ENCODE data around the gene EMX1. TPM values are rescaled to one million over a fixed set of nuclear protein-coding genes. Genes with fewer than 3 reads are reported as not detected.

Gene EMX1
- total RNA-seq, 2 experiments from 2014 or later: not detected

DNA sequence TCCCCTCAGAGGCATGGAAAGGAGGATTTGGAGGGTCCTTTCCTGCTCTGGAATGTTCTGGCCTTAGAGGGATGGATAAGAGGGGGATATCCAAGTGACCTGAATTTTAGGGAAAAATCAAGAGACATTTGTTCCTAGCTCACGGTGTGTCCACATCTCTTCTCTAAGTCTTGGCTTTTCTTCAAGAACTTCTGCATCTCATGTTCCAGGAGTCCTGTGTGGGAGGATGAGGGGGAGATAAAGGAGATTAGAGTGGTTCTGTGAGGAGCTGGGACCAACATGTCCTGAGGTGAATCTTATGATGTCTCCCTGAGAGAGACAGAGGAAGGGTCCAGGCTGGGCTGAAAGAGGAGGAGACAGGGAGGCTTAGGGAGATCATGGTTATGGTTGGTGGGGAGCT lies 11.7 kb downstream of the EMX1 start:
- CTCF ChIA-PET: interaction anchor here (4.1 to 4.7 kb wide), 2 partner anchors 35 to 45 kb away, joined by 23 to 34 read pairs; no protein-coding TSS in a partner anchor
- POLR2A ChIA-PET: no interaction called here
- Mint-ChIP-seq H3K27ac (no peak overlapping the region), H3K4me3 (no peak overlapping the region), H3K9me3 (ENCODE audit: insufficient read depth) (no peaks in the 10 kb centered on the region), H3K27me3 (ENCODE audit: low read depth) (peaks cover 11% of the 10 kb centered on the region), H3K4me1 (ENCODE audit: low read depth) (peaks cover 30% of the 10 kb centered on the region), H3K36me3 (ENCODE audit: low read depth) (no peaks in the 10 kb centered on the region)
- no peak for ATAC-seq
- DNase-seq: no peak

DNA sequence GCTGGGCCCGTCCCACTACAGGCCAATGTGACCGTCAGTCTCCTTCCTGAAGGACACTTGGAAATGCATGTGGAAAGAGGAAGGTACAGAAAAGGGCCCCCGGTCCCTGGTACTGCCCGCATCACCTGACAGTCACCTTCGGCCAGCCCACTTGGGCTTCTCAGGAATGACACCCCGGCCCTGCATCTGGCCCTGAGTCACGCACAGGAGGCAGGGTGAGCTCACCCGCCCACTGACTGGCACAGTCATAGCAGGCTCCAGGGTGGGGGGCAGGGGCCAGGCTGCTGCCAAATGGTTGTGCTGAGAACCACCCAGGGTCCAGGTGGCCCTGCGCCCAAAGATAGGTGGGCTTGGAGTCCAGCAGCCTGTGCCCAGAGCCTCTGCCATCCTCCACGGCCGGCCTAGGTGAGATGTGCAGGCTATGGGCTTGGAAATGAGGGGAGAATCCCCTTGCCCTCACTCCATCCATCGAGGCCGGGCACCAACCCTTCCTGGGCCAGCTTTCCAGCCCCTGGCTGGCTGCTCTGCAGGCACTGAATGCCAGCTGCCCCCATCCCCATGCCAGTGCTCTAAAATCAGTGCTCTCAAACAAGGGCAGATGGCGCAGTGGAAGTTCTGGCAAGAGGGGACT lies 14.1 kb downstream of the EMX1 start:
- H3K4me1 Mint-ChIP-seq (ENCODE audit: low read depth): peaks cover 35% of the 10 kb centered on the region
- H3K36me3 Mint-ChIP-seq (ENCODE audit: low read depth): no peaks in the 10 kb centered on the region
- DNase-seq (no peak), ATAC-seq (no peak)
- CTCF ChIA-PET: interaction anchor here (1.2 to 2.1 kb wide), 3 partner anchors 39 to 44 kb away, joined by 3 to 5 read pairs (median 5); partner anchors contain the start of gene SPR
- no peaks in the 10 kb centered on the region for H3K9me3 Mint-ChIP-seq (ENCODE audit: insufficient read depth)
- H3K4me3 Mint-ChIP-seq: no peak overlapping the region
- H3K27ac Mint-ChIP-seq: no peak overlapping the region
- H3K27me3 Mint-ChIP-seq (ENCODE audit: low read depth): peaks cover 15% of the 10 kb centered on the region
- POLR2A ChIA-PET: interaction anchor here (0.6 kb wide), 1 partner anchor 42 kb away, joined by 3 read pairs; no protein-coding TSS in a partner anchor

DNA sequence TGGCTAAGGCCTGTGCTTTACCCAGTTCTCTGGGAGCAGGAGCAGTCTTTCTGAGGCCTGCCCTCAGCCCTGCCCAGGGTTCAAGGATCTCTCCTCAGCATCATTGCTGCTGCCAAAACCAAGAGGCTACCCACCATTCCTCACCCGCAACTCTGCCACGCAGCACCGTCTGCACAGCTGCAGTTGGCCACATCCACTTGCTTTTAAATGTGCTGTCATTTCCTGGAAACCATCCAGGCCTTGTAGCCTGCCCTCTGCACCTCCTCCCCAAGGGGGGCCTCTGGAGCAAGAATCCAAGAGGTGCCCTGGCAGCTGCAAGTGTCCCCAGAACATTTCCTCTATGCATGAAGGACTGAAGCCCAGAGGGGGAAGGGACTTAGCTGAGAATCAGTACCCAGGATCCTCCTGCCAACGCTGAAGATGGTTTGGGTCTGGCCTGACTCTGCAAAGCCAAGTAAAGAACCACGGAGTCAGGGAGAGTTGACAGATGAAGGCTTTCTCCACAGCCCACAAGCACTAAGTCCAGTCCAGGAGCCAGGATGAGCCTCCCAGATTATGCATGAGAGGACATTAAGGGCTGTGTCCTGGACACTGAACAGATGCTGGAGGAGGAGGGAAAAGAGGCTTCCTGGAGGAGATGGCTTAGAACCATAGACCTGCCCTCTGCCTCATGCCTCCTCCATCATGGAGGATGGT lies 14.9 kb downstream of the EMX1 start:
- POLR2A ChIA-PET: no interaction called here
- ATAC-seq: peak; percentile 65
- Mint-ChIP-seq H3K27me3 (ENCODE audit: low read depth) (peaks cover 15% of the 10 kb centered on the region), H3K4me1 (ENCODE audit: low read depth) (peaks cover 35% of the 10 kb centered on the region), H3K36me3 (ENCODE audit: low read depth) (no peaks in the 10 kb centered on the region), H3K4me3 (no peak overlapping the region), H3K27ac (peak overlapping the region; percentile 61), H3K9me3 (ENCODE audit: insufficient read depth) (no peaks in the 10 kb centered on the region)
- CTCF ChIA-PET: interaction anchor here (1.2 to 2.1 kb wide), 2 partner anchors 40 to 41 kb away, joined by 3 to 5 read pairs; no protein-coding TSS in a partner anchor
- DNase-seq: peak; percentile 53

- Mint-ChIP-seq H3K27ac (no peak overlapping the region), H3K9me3 (ENCODE audit: insufficient read depth) (no peaks in the 10 kb centered on the region), H3K36me3 (ENCODE audit: low read depth) (no peaks in the 10 kb centered on the region), H3K27me3 (ENCODE audit: low read depth) (peaks cover 15% of the 10 kb centered on the region), H3K4me3 (no peak overlapping the region), H3K4me1 (ENCODE audit: low read depth) (peaks cover 35% of the 10 kb centered on the region)
- DNase-seq: no peak
- ATAC-seq: no peak
- POLR2A ChIA-PET: no interaction called here
- CTCF ChIA-PET: interaction anchor here (2.1 to 2.2 kb wide), 2 partner anchors 40 to 41 kb away, joined by 5 to 6 read pairs; no protein-coding TSS in a partner anchor
Observed at GRCh38 chr2:72932805-72933204, 15.5 kb downstream of the EMX1 start.

- H3K36me3 Mint-ChIP-seq (ENCODE audit: low read depth): no peaks in the 10 kb centered on the region
- DNase-seq (no peak), ATAC-seq (no peak)
- H3K4me1 Mint-ChIP-seq (ENCODE audit: low read depth): peaks cover 35% of the 10 kb centered on the region
- H3K27me3 Mint-ChIP-seq (ENCODE audit: low read depth): peaks cover 18% of the 10 kb centered on the region
- POLR2A ChIA-PET: no interaction called here
- no peaks in the 10 kb centered on the region for H3K9me3 Mint-ChIP-seq (ENCODE audit: insufficient read depth)
- CTCF ChIA-PET: interaction anchor here (2.1 to 2.2 kb wide), 2 partner anchors 40 kb away, joined by 5 to 6 read pairs; no protein-coding TSS in a partner anchor
- H3K4me3 Mint-ChIP-seq: no peak overlapping the region
- no peak overlapping the region for H3K27ac Mint-ChIP-seq
Observed at GRCh38 chr2:72933207-72933606, 15.9 kb downstream of the EMX1 start.

DNA sequence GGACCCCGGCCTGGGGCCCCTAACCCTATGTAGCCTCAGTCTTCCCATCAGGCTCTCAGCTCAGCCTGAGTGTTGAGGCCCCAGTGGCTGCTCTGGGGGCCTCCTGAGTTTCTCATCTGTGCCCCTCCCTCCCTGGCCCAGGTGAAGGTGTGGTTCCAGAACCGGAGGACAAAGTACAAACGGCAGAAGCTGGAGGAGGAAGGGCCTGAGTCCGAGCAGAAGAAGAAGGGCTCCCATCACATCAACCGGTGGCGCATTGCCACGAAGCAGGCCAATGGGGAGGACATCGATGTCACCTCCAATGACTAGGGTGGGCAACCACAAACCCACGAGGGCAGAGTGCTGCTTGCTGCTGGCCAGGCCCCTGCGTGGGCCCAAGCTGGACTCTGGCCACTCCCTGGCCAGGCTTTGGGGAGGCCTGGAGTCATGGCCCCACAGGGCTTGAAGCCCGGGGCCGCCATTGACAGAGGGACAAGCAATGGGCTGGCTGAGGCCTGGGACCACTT lies 16.4 kb downstream of the EMX1 start:
- Mint-ChIP-seq H3K4me1 (ENCODE audit: low read depth) (peaks cover 35% of the 10 kb centered on the region), H3K4me3 (no peak overlapping the region), H3K27me3 (ENCODE audit: low read depth) (peaks cover 18% of the 10 kb centered on the region), H3K36me3 (ENCODE audit: low read depth) (no peaks in the 10 kb centered on the region), H3K27ac (no peak overlapping the region), H3K9me3 (ENCODE audit: insufficient read depth) (no peaks in the 10 kb centered on the region)
- ATAC-seq (no peak), DNase-seq (no peak)
- CTCF ChIA-PET: interaction anchor here (2.2 kb wide), 1 partner anchor 41 kb away, joined by 6 read pairs; no protein-coding TSS in a partner anchor
- POLR2A ChIA-PET: no interaction called here

DNA sequence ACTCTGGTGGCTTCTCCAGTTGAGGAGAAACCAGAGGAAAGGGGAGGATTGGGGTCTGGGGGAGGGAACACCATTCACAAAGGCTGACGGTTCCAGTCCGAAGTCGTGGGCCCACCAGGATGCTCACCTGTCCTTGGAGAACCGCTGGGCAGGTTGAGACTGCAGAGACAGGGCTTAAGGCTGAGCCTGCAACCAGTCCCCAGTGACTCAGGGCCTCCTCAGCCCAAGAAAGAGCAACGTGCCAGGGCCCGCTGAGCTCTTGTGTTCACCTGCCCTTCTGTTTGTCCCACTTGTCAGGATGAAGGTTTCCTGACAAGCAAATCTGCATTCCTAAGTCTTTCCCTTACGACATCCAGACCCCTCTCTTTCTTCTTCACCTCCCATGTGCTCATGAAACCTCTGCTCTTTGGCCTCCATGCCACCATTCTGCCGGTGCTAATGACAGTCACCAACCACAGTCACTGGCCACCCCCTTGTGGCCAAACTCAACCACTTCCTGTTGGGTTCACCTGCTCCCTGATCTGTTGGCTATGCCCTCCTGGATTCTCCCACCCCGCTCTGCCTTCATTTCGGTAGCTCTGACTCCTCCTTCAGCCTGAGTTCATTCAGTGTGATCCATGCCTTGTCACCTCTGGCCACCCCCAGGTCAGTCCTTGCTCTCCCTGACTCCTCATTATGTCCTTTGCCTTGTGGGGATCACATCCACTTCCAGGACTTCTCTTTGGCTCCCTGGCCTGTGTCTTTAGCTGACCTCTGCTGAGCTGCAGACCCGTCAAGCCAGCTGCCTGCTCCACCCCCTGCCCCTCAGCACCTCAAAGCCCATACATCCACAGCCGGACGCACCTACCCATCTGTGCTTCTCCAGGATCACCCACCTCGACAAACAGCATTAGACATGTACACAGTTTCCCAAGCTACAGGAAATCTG lies 17.6 kb downstream of the EMX1 start:
- no peak overlapping the region for H3K4me3 Mint-ChIP-seq
- POLR2A ChIA-PET: no interaction called here
- H3K27me3 Mint-ChIP-seq (ENCODE audit: low read depth): peaks cover 19% of the 10 kb centered on the region
- ATAC-seq (no peak), DNase-seq (no peak)
- peaks cover 35% of the 10 kb centered on the region for H3K4me1 Mint-ChIP-seq (ENCODE audit: low read depth)
- no peaks in the 10 kb centered on the region for H3K9me3 Mint-ChIP-seq (ENCODE audit: insufficient read depth)
- CTCF ChIA-PET: interaction anchor here (2.2 to 2.3 kb wide), 2 partner anchors 39 to 42 kb away, joined by 5 to 6 read pairs; no protein-coding TSS in a partner anchor
- H3K36me3 Mint-ChIP-seq (ENCODE audit: low read depth): no peaks in the 10 kb centered on the region
- H3K27ac Mint-ChIP-seq: no peak overlapping the region

DNA sequence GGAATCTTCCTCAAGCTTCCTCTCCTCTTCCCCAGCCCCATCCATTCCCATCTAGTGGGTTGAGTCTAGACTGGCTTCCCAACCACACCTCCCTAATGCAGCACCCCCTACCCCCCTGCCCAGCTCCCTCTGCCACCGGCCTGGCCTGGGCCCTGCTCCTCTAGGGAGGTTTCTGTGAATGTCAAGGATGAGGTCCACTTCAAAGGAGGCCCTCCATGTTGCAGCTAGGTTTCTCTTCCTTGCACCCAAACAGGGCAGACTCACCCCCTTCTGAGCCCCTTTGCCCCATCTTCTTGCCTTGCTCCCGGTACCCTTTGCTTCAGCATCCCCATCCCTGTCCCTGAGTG lies 18.3 kb downstream of the EMX1 start:
- CTCF ChIA-PET: interaction anchor here (2.3 kb wide), 1 partner anchor 38 kb away, joined by 5 read pairs; no protein-coding TSS in a partner anchor

GRCh38 chr2:72936660-72937355 lies 19.5 kb downstream of the EMX1 start:
- DNase-seq (no peak), ATAC-seq (no peak)
- H3K27me3 Mint-ChIP-seq (ENCODE audit: low read depth): peaks cover 18% of the 10 kb centered on the region
- no peak overlapping the region for H3K4me3 Mint-ChIP-seq
- H3K9me3 Mint-ChIP-seq (ENCODE audit: insufficient read depth): no peaks in the 10 kb centered on the region
- H3K27ac Mint-ChIP-seq: no peak overlapping the region
- peaks cover 29% of the 10 kb centered on the region for H3K4me1 Mint-ChIP-seq (ENCODE audit: low read depth)
- POLR2A ChIA-PET: no interaction called here
- CTCF ChIA-PET: interaction anchor here (2.3 kb wide), 1 partner anchor 37 kb away, joined by 5 read pairs; no protein-coding TSS in a partner anchor
- H3K36me3 Mint-ChIP-seq (ENCODE audit: low read depth): no peaks in the 10 kb centered on the region

More for the DNA sequence above, 18.3 kb downstream of the EMX1 start:
- no peaks in the 10 kb centered on the region for H3K9me3 Mint-ChIP-seq (ENCODE audit: insufficient read depth)
- H3K4me1 Mint-ChIP-seq (ENCODE audit: low read depth): peaks cover 35% of the 10 kb centered on the region
- peaks cover 19% of the 10 kb centered on the region for H3K27me3 Mint-ChIP-seq (ENCODE audit: low read depth)
- H3K27ac Mint-ChIP-seq: no peak overlapping the region
- ATAC-seq: no peak
- no peaks in the 10 kb centered on the region for H3K36me3 Mint-ChIP-seq (ENCODE audit: low read depth)
- DNase-seq: no peak
- no peak overlapping the region for H3K4me3 Mint-ChIP-seq
- POLR2A ChIA-PET: no interaction called here

- Mint-ChIP-seq H3K9me3 (ENCODE audit: insufficient read depth) (no peaks in the 10 kb centered on the region), H3K27me3 (ENCODE audit: low read depth) (peaks cover 18% of the 10 kb centered on the region), H3K4me1 (ENCODE audit: low read depth) (peaks cover 24% of the 10 kb centered on the region), H3K36me3 (ENCODE audit: low read depth) (no peaks in the 10 kb centered on the region), H3K4me3 (no peak overlapping the region), H3K27ac (no peak overlapping the region)
- POLR2A ChIA-PET: no interaction called here
- DNase-seq (no peak), ATAC-seq (no peak)
- CTCF ChIA-PET: interaction anchor here (2.3 kb wide), 1 partner anchor 36 kb away, joined by 5 read pairs; no protein-coding TSS in a partner anchor
Observed at GRCh38 chr2:72937356-72937669, 20.0 kb downstream of the EMX1 start.

DNA sequence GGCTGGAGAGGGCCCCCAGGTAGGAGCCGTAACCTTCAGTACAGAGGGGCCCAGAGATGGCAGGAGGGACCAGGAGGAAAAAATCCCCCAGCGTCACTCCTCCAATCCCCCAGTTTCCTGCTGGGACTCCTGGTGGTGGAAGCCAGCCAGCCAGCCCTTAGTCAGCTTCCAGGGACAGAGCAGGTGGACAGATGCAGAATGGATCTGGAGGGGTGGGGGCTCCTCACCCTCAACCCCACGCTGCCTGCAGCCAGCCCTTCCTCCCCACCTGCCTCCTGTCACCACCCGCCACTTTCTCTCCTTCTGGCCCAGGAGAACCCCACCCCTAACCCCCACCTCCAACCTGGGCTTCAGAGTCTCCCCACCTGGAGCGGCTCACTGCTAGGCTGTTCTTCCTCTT lies 21.1 kb downstream of the EMX1 start:
- peaks cover 14% of the 10 kb centered on the region for H3K4me1 Mint-ChIP-seq (ENCODE audit: low read depth)
- no peaks in the 10 kb centered on the region for H3K36me3 Mint-ChIP-seq (ENCODE audit: low read depth)
- no peak overlapping the region for H3K27ac Mint-ChIP-seq
- H3K27me3 Mint-ChIP-seq (ENCODE audit: low read depth): peaks cover 18% of the 10 kb centered on the region
- CTCF ChIA-PET: no interaction called here
- H3K9me3 Mint-ChIP-seq (ENCODE audit: insufficient read depth): no peaks in the 10 kb centered on the region
- H3K4me3 Mint-ChIP-seq: no peak overlapping the region
- POLR2A ChIA-PET: no interaction called here
- DNase-seq (no peak), ATAC-seq (no peak)

Measured in activated CD8-positive, alpha-beta T cell treated with anti-CD3 and anti-CD28 coated beads, Interleukin-2, amount 10 ng/mL, durations not matched to agents 7 days and 5 days (primary cell).